Activated CD4-positive, CD25-positive, alpha-beta regulatory T cell (primary cell): ENCODE data around the gene PAQR3.

Source experiments
- DNase-seq, 4 experiments: peaks; one replicate each; lab custom pipeline; 2025; lab: John Stamatoyannopoulos, UW

Gene PAQR3

DNA sequence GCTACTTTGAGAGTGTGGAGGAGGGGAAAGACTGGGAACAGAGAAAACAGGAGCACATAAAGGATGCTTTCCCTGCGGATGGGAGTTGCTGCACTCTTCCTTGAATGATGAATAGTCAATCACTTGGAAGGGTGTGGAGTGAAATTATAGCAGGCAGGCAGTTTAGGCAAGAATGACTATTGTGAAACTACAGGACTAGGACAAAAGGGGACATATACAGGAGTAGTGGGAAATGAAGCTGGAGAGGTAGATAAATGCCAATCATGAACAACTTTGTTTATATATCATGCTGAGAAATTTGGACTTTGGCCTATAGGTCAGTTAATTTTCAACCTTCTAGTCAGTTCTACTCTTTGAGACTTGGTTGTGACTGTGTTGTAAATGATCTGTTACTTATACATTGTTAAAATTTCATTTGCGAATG is 76.9 kb downstream of the PAQR3 start:
- no peak for DNase-seq
